ENCODE data around the gene RCAN2.
"Not testable (repeated sequence)": the region's sequence is repeated elsewhere in the genome, so short reads cannot be mapped to it uniquely, and the experiment has no call there.

The RCAN2 gene

GRCh38 chr6:46338131-46338530 is 153.1 kb downstream of the RCAN2 start:
- no peak for DNase-seq

- DNase-seq: no peak
Measured at GRCh38 chr6:46334442-46334841, 156.8 kb downstream of the RCAN2 start.

GRCh38 chr6:46333481-46333880 is 157.8 kb downstream of the RCAN2 start:
- DNase-seq: no peak

DNA sequence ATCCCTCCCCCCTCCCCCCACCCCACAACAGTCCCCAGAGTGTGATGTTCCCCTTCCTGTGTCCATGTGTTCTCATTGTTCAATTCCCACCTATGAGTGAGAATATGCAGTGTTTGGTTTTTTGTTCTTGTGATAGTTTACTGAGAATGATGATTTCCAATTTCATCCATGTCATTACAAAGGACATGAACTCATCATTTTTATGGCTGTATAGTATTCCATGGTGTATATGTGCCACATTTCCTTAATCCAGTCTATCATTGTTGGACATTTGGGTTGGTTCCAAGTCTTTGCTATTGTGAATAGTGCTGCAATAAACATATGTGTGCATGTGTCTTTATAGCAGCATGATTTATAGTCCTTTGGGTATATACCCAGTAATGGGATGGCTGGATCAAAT is 158.8 kb downstream of the RCAN2 start:
- not testable (repeated sequence) for DNase-seq

- DNase-seq: no peak
Measured at GRCh38 chr6:46331461-46331860, 159.8 kb downstream of the RCAN2 start.

- DNase-seq: no peak
Measured at GRCh38 chr6:46329568-46329967, 161.7 kb downstream of the RCAN2 start.

GRCh38 chr6:46327779-46328178 is 163.5 kb downstream of the RCAN2 start:
- DNase-seq: no peak

- peak in 57 of 58 donors; percentile 8 to 82 (median 57) for DNase-seq
Measured at GRCh38 chr6:46325561-46326530, 165.4 kb downstream of the RCAN2 start.

DNA sequence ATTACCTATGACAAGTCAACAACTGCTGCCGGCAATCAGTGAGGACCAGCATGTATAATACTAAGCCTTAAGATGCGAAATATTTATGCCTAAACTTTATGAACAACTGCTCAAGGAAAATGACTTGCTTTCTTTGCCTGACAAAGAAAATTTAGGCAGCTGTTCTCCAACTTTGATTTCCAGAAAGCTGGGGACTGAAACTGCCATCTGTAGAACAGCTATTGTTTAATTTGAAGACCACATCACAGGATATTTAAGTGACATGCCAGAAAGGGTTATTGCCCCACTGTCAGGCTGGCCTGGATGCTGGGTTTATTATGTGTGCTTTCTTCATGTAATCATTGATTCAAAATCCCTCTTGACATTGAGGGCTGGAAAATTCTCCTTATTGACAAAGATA is 166.5 kb downstream of the RCAN2 start:
- DNase-seq: no peak

DNA sequence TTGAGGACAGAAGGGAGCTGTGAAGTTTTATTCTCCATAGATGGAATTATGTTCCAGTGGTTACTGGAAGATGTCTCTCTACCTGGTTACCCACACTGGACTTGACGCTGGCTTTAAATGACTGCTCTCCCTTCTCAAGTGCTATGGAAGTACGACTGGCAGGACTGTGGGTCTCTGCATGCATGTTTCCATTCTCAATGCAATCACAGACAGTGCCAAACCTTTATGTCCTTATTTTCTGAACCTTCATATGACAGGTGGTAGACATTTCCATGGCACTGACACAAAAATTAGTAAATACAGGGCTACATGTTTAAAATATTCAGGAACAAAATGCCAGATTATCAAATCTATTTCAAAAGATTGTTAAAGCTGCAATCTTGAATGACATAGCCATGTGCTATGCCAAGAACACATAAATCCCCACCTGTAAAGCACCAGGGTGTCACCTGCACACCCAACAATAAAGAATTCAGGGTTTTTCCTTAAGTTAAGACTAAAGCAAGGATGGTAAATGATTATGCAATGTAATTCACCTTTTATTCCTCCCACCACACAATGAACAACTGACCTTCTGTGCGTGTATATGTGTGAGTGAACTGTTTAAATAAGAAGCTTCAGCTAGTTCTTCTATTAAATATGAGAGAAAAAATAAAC is 167.2 kb downstream of the RCAN2 start:
- DNase-seq: no peak

- DNase-seq: peak in 2 of 58 donors; percentile 1 to 31
Measured at GRCh38 chr6:46323312-46323965, 167.8 kb downstream of the RCAN2 start.

- DNase-seq: no peak
Measured at GRCh38 chr6:46320505-46320904, 170.7 kb downstream of the RCAN2 start.

DNA sequence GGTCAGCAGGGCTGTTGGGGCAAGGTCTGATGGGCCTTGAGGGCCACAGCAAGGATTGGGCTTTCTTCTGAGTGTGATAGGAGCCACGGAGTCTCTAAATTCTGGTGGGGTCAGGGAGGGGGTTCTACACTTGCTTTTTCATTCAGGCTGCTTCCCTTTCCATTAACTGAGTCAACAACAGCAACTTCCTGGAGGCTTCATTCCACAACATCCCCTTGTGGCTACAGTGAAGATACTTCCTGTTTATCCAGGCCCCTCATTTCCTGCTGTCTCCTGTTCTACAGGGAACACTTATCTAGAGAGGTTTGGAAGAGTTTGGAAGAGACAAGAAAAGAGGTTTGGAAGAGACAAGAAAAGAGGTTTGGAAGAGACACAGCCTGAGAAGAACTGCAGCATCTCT is 175.7 kb downstream of the RCAN2 start:
- no peak for DNase-seq

- no peak for DNase-seq
Measured at GRCh38 chr6:46312654-46313053, 178.6 kb downstream of the RCAN2 start.

DNA sequence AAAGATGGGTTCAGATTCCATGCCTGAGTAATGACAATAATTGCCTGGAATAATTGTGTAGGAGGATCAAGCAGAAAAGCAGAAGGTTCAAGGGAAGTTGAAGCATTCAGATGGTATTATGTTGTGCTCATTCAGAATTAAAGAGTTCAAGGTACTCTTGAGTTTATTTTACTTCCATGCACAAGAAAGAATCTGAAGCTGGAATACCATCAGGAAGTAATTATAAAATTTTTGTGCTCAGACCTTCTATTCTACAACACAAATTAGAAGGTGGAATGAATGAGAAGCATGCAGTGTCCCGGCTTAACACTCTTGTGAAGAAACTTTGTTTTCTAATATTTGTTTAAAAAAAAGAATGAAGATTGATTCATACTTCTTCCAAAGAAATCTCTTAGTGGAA is 181.1 kb downstream of the RCAN2 start:
- DNase-seq: no peak

DNA sequence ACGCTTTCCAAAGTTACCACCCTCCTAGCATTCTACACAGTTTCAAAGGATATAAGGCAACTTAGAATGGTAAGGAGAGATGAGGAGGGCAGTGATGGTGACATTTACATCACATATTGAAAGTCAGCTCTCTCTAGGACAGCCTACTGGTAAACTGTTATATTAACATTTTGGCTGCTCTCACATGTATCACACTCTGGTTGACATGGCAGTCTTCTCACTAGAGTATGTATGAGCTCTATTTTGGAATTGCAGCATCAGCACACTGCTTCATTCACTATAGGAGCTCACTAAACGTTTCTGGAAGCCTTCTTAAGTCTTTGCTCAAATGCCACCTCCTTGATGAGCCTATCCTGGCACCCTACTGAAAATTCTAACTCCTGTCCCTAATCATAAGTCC is 184.8 kb downstream of the RCAN2 start:
- no peak for DNase-seq

DNA sequence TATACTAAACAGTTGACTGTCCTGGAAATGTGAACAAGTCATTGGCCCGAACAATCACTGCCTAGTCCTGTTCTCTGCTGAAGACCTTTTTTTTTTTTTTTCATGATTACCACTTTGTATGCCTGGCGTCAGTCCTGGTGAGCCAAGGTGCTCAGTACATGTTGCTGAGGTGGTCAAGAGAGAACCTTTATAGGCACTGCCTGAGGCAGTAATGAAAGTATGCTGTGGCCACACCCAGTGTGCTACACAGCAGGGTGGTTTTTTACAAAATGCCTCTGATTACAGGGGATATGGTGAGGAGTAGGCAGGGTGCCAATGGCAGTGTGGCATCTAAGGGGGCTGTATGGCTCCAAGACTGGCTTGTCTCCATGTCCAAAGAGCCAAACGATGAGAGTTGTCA is 185.4 kb downstream of the RCAN2 start:
- no peak for DNase-seq

DNA sequence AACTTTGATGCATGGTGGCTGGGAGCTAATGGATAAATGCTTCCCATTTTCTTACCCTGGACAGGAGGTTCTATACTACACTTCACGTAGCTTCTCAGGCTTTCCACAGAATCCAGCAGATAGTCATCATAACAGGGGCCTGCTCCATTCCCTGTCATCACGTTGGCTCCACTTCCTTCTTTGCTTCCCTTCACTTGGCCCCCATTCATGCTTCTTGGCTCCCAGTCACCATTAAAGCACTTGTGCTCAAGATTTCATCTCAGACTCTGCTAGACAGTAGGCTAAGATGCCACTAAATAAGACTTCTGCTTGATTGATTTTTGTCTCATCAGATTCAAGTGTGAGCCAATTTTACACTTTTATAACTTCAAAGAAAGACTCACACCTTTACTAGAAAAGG is 186.0 kb downstream of the RCAN2 start:
- DNase-seq: no peak

GRCh38 chr6:46302816-46303215 is 188.4 kb downstream of the RCAN2 start:
- DNase-seq: no peak

DNA sequence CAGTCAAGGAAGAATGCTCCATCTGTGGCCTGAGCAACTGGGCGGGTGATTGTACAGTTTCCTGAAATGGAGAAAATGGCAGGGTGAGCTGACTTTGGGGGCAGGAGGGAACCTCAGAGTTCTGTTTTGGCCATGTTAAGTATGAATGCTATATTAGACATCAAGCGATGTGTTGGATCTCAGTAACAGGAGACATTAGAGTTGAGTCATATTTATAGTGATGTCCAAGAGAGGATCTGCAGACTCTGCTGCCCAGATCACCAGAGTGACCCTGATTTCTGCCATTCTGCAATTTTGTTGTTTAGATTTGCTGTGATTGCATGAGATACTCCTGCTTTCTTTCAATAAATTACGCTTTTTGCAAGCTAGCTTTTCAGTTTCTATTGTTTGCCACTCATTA is 189.1 kb downstream of the RCAN2 start:
- no peak for DNase-seq

- DNase-seq: no peak
Measured at GRCh38 chr6:46299253-46299652, 192.0 kb downstream of the RCAN2 start.

- DNase-seq: no peak
Measured at GRCh38 chr6:46296586-46296985, 194.7 kb downstream of the RCAN2 start.
